GM12864 (cell line): Measurements from ENCODE around the gene PPP1R3D.

Experiments used
- DNase-seq: peaks from one replicate; pipeline ENCODE4 v3.0.0-alpha.2; 2011; ENCODE audit warnings: low read depth
- H3K4me3 ChIP-seq: 2 replicates; pipeline ENCODE4 v1.5.1; 2011; ENCODE audit warnings: mild to moderate bottlenecking, low read depth, low read length, control low read depth
- TF ChIP-seq, protein P1 (sequence below): IDR thresholded peaks from 2 replicates; pipeline ENCODE4 v1.5.1; 2011; ENCODE audit warnings: low read depth, mild to moderate bottlenecking, moderate library complexity, low read length, control low read depth, inconsistent platforms; ENCODE audit errors: missing control alignments

Gene PPP1R3D

GRCh38 chr20:59940129-59940955 lies at the start of gene PPP1R3D, which contains the start of gene FAM217B:
Gene PPP1R3D (minus strand): TSS chr20:59940305. CDS start chr20:59939931, 374 bp downstream.
Gene FAM217B (plus strand): TSS chr20:59940389. CDS start chr20:59943944, 3,555 bp downstream.
- H3K4me3 ChIP-seq, result peak within 1 kb of the TSS; percentile 73
- peak; percentile 78 for DNase-seq
- TF ChIP-seq, protein P1, sequence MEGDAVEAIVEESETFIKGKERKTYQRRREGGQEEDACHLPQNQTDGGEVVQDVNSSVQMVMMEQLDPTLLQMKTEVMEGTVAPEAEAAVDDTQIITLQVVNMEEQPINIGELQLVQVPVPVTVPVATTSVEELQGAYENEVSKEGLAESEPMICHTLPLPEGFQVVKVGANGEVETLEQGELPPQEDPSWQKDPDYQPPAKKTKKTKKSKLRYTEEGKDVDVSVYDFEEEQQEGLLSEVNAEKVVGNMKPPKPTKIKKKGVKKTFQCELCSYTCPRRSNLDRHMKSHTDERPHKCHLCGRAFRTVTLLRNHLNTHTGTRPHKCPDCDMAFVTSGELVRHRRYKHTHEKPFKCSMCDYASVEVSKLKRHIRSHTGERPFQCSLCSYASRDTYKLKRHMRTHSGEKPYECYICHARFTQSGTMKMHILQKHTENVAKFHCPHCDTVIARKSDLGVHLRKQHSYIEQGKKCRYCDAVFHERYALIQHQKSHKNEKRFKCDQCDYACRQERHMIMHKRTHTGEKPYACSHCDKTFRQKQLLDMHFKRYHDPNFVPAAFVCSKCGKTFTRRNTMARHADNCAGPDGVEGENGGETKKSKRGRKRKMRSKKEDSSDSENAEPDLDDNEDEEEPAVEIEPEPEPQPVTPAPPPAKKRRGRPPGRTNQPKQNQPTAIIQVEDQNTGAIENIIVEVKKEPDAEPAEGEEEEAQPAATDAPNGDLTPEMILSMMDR, result peak; percentile 15

GRCh38 chr20:59988141-59988540 lies 48.0 kb upstream of the PPP1R3D start:
- DNase-seq, result no peak
- TF ChIP-seq, protein P1, result no peak
- no peak overlapping the region for H3K4me3 ChIP-seq

DNA sequence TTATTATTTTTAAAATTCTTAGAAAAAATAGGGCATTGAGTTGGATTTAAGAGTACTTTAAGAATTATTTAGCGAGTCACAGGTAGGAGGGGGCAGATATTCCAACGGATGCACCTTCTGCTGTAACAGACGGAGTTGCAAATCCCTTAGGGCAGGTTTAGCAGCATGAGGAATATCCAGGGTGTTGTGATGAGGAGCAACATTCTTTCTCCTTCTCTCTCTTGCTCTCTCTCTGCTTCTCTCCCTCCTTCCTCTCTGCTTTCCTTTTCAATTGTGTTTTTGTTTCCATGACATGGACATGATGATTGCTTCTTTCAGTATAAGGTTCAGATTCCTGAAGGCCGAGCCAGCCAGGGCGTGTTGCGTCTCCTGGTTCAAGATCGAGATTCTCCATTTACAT lies 47.0 kb upstream of the PPP1R3D start:
- no peak for DNase-seq
- H3K4me3 ChIP-seq, result no peak overlapping the region
- TF ChIP-seq, protein P1, result no peak

- no peak overlapping the region for H3K4me3 ChIP-seq
- TF ChIP-seq, protein P1, result peak; percentile 40
- no peak for DNase-seq
These were observed 45.8 kb upstream of the PPP1R3D start for GRCh38 chr20:59985864-59986263.

- TF ChIP-seq, protein P1, result no peak
These were observed 45.1 kb upstream of the PPP1R3D start for GRCh38 chr20:59985164-59985563.

GRCh38 chr20:59984541-59984940 lies 44.4 kb upstream of the PPP1R3D start:
- no peak for DNase-seq
- no peak overlapping the region for H3K4me3 ChIP-seq
- TF ChIP-seq, protein P1, result no peak

More at GRCh38 chr20:59985164-59985563, 45.1 kb upstream of the PPP1R3D start:
- H3K4me3 ChIP-seq, result no peak overlapping the region
- DNase-seq, result no peak
